ENCODE results near the gene FRMD8. TPM values are rescaled to one million over a fixed set of nuclear protein-coding genes. Genes with fewer than 3 reads are reported as not detected.
"Not testable (repeated sequence)": the region's sequence is repeated elsewhere in the genome, so short reads cannot be mapped to it uniquely, and the experiment has no call there.

The FRMD8 gene
- polyA plus RNA-seq, 6 donors from 2014 or later: 45.3 to 64.6 (median 53.8) TPM

DNA sequence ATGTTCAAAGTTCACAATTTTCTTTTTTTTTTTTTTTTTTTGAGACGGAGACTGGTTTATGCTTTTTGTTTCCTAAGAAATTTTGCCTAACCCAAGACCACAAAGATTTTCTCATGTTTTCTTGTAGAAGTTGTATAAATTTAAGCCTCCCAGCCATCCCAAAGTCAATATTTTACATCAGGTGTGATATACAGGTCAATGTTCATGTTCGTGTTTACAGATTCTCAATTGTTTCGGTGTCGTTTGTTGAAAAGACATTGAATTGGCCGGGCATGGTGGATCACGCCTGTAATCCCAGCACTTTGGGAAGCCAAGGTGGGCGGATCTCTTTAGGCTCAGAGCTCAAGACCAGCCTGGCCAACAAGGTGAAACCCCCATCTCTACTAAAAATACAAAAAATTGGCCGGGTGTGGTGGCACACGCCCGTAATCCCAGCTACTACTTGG lies 15.4 kb downstream of the FRMD8 start:
- no peak for DNase-seq
- Mint-ChIP-seq H3K27me3 (no peaks in the 10 kb centered on the region), H3K4me1 (peaks cover 31 to 34% (median 34%) of the 10 kb centered on the region in 3 donors), H3K36me3 (peaks cover 0 to 16% of the 10 kb centered on the region in 2 donors), H3K4me3 (no peak overlapping the region), H3K9me3 (no peaks in the 10 kb centered on the region), H3K27ac (peak overlapping the region; percentile 28 to 96 (median 84))
- ATAC-seq (ENCODE audit: low read depth in 2 of 2): no peak

DNA sequence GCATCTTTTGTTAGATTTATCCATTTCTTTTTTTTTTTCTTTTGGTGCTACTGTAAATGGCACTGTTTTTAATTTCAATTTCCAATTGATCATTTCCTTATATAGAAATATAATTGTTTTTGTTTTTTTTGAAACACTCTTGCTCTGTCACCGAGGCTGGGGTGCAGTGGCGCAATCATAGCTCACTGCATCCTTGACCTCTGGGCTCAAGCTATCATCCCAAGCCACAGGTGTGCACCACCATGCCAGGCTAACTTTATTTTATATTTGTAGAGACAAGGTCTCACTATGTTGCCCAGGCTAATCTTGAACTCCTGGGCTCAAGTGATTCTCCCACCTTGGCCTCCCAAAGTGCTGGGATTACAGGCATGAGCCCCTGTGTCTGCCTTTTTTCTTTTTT lies 16.4 kb downstream of the FRMD8 start:
- DNase-seq (no peak), ATAC-seq (ENCODE audit: low read depth in 2 of 2) (no peak)
- peaks cover 0 to 7% of the 10 kb centered on the region in 2 donors for H3K36me3 Mint-ChIP-seq
- peak overlapping the region in 3 of 8 donors; percentile 47 to 84 (median 65) for H3K4me3 Mint-ChIP-seq
- H3K9me3 Mint-ChIP-seq: no peaks in the 10 kb centered on the region
- H3K27me3 Mint-ChIP-seq: no peaks in the 10 kb centered on the region
- H3K4me1 Mint-ChIP-seq: peaks cover 28 to 39% (median 28%) of the 10 kb centered on the region in 3 donors
- H3K27ac Mint-ChIP-seq: peak overlapping the region; percentile 91 to 99 (median 96)

DNA sequence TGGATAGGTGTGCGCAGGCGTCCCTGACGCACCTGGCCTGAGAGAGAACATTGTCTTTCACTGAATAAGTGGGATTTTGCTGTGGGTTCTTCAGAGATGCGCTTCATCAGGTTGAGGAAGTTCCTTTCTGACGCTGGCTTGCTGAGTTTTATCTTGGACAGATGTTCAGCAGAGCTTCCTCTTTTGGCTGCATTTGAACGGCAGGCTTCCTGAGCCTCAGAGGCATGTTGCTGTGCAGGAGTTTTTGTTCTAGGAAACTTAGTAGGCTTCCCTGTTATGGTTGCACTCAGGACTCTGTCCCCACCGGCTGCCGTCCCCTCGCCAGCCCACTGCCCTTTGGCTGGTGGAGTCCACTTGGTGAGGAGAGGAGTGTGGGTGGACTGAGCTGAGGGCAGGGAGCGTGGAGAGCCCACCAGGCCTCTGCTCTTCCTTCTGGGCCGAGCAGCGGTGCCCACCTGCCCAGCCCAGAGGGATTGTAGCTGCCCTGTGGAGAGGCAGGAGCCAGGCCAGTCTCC lies 17.2 kb downstream of the FRMD8 start:
- Mint-ChIP-seq H3K36me3 (peaks cover 0 to under 1% of the 10 kb centered on the region in 2 donors), H3K4me1 (peaks cover 23 to 48% (median 23%) of the 10 kb centered on the region in 3 donors), H3K9me3 (no peaks in the 10 kb centered on the region), H3K27me3 (no peaks in the 10 kb centered on the region), H3K27ac (peak overlapping the region; percentile 91 to 99 (median 96)), H3K4me3 (peak overlapping the region; percentile 12 to 87 (median 74))
- ATAC-seq (ENCODE audit: low read depth in 2 of 2) (peak; percentile 78 to 81), DNase-seq (peak; percentile 82)

DNA sequence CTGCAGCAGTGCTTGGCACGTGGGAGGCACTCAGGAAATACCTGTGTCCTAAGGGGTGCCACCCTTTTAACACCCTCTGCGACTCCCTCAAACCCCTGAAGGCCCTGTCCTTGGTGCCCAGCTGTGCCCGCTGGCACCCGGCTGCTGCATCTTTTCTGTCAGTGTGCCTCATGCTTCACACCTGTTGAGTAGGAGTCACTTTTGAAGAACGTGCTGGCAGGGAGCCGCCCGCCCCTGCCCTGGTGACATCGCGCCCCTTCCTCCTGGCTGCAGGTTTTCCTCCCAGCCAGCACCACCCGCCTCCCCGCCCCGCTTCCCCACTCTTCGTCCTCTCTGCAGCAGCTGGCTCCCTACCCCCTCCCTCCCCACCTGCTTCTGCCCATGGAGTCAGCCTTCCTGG lies 17.8 kb downstream of the FRMD8 start:
- no peak for DNase-seq
- H3K36me3 Mint-ChIP-seq: no peaks in the 10 kb centered on the region
- peak overlapping the region in 6 of 8 donors; percentile 47 to 87 (median 72) for H3K4me3 Mint-ChIP-seq
- H3K27ac Mint-ChIP-seq: peak overlapping the region; percentile 89 to 99 (median 96)
- no peaks in the 10 kb centered on the region for H3K9me3 Mint-ChIP-seq
- ATAC-seq (ENCODE audit: low read depth in 2 of 2): no peak
- no peaks in the 10 kb centered on the region for H3K27me3 Mint-ChIP-seq
- peaks cover 22 to 53% (median 23%) of the 10 kb centered on the region in 3 donors for H3K4me1 Mint-ChIP-seq

DNA sequence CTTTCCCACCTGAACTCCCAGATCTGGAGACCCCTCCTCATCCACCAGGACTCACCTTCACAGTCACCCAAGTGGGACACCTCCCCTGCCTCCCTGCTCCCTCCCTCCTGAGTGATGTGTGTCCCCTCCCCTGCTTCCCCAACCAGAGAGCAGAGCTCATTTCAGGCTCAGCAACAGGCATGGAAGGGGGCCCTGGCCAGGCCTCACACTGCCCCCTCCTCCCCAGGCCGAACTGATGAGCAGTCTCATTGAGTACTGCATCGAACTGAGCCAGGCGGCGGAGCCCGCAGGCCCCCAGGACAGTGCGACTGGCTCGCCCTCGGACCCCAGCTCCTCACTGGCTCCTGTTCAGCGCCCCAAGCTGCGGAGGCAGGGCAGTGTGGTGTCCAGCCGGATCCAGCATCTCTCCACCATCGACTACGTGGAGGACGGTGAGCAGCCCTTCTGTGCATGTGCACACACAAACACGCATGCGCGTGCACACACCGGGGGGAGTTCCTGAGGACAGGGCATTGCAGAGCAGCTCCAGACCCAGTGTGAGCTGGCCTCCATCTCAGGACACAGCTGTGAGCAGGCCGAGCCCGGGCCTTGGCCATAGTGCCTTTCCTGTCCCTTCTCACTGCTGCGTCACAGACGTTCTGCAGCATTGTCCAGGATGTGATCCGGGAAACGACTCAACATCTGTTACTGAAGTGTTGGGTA lies 18.4 kb downstream of the FRMD8 start:
- peak overlapping the region; percentile 44 to 99 (median 93) for H3K27ac Mint-ChIP-seq

DNA sequence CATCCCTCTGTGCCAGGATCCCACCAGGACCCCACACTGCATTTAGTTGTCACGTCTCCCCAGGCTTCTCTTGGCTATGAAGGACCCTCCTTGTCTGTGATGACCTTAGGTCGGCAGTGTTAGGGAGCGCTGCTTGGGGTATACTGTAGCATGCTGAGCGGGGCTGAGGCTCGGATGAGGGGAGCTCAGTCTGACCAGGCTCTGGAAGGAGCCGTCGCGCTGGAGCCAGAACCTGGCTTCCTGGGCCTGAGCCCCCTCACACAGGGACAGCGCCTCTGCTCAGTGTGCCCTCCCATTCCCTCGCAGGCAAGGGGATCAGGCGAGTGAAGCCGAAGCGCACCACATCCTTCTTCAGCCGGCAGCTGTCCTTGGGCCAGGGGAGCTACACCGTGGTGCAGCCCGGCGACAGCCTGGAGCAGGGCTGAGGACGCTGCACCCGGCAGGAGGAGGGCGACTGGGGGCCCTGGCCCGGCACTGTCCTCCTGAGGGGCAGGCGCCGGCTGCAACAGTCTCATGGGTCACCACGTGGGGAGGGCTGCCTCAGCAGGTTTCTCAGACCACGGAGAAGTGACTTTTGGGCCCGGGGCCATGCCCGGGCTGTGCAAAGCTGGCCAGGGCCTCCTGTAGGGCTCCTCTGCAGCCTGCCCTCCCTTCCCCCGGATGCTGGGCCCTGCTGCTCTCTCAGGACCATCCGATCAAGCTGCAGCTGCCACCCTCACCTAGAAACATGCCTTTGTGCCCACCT lies 24.7 kb downstream of the FRMD8 start:
- ATAC-seq (ENCODE audit: low read depth in 2 of 2): no peak
- H3K27ac Mint-ChIP-seq: no peak overlapping the region
- peaks cover 7 to 33% (median 10%) of the 10 kb centered on the region in 3 donors for H3K4me1 Mint-ChIP-seq
- H3K9me3 Mint-ChIP-seq: no peaks in the 10 kb centered on the region
- no peak overlapping the region for H3K4me3 Mint-ChIP-seq
- H3K36me3 Mint-ChIP-seq: no peaks in the 10 kb centered on the region
- no peak for DNase-seq
- no peaks in the 10 kb centered on the region for H3K27me3 Mint-ChIP-seq

More for the DNA sequence above, 18.4 kb downstream of the FRMD8 start:
- H3K9me3 Mint-ChIP-seq: no peaks in the 10 kb centered on the region
- H3K36me3 Mint-ChIP-seq: no peaks in the 10 kb centered on the region
- peaks cover 22 to 58% (median 23%) of the 10 kb centered on the region in 3 donors for H3K4me1 Mint-ChIP-seq
- H3K27me3 Mint-ChIP-seq: no peaks in the 10 kb centered on the region
- peak overlapping the region in 6 of 8 donors; percentile 8 to 78 (median 53) for H3K4me3 Mint-ChIP-seq
- no peak for ATAC-seq (ENCODE audit: low read depth in 2 of 2)
- DNase-seq: no peak

DNA sequence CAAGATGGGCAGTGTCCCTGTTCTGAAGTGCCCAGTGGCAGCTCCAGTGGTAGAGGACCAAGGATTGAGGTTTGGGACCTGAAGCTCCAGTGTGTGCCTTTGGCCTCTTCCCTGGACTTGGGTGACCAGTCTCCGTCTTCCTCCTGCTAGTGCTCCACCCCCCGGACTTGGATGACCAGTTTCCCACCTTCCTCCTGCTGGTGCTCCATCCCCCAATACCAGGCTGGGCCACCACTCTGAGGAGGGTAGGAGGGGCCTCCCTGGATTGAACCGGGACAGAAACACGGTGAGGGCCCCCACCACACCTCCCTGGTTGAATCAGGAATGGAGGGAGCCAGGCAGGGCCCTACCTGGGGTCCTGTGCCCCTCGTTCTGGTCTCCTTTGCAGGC lies 25.2 kb downstream of the FRMD8 start:
- H3K27ac Mint-ChIP-seq: no peak overlapping the region
- H3K27me3 Mint-ChIP-seq: no peaks in the 10 kb centered on the region
- no peak overlapping the region for H3K4me3 Mint-ChIP-seq

DNA sequence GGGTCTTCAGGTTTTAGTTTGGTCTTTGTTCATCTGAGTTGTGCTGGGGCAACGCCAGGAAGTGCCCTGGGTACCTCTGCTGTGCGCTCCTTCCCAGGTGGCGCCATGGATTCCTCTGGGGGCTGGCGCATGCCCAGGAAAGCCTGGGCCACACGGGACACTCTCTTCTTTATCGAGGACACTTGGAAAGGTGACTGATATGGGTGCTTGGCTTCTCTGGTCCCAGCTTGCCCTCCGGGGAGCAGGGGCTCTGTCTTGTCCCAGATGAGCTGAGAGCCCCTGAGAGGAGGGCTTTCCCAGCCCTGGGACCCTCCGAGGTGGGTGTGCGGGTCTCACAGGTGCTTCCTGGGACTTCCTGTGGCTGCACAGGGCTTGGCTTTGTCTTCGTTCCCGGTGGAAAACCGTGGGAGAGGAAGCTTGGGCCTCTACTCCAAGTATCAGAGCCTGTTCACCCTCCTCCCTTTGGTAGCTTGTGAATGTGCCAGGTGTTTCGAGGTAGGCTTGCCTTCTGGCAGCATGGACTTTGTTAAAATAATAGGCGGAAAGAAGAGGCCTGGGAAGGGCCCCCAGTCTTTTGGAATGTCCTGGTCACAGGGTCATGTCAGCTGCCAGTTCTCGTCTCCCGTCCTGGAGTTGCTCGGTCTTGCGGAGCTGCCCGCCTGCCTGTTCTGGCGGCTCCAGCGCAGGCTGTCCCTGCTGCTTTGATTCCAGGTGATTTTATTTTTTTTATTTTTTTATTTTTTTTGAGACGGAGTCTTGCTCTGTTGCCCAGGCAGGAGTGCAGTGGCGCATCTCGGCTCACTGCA lies 26.0 kb downstream of the FRMD8 start:
- Mint-ChIP-seq H3K4me3 (no peak overlapping the region), H3K4me1 (peaks cover 18 to 44% (median 20%) of the 10 kb centered on the region in 3 donors), H3K27ac (no peak overlapping the region), H3K27me3 (no peaks in the 10 kb centered on the region), H3K9me3 (no peaks in the 10 kb centered on the region), H3K36me3 (no peaks in the 10 kb centered on the region)
- no peak for DNase-seq
- ATAC-seq (ENCODE audit: low read depth in 2 of 2): no peak

More for the DNA sequence above, 25.2 kb downstream of the FRMD8 start:
- ATAC-seq (ENCODE audit: low read depth in 2 of 2) (no peak), DNase-seq (no peak)
- no peaks in the 10 kb centered on the region for H3K36me3 Mint-ChIP-seq
- H3K9me3 Mint-ChIP-seq: no peaks in the 10 kb centered on the region
- peaks cover 10 to 39% (median 12%) of the 10 kb centered on the region in 3 donors for H3K4me1 Mint-ChIP-seq

DNA sequence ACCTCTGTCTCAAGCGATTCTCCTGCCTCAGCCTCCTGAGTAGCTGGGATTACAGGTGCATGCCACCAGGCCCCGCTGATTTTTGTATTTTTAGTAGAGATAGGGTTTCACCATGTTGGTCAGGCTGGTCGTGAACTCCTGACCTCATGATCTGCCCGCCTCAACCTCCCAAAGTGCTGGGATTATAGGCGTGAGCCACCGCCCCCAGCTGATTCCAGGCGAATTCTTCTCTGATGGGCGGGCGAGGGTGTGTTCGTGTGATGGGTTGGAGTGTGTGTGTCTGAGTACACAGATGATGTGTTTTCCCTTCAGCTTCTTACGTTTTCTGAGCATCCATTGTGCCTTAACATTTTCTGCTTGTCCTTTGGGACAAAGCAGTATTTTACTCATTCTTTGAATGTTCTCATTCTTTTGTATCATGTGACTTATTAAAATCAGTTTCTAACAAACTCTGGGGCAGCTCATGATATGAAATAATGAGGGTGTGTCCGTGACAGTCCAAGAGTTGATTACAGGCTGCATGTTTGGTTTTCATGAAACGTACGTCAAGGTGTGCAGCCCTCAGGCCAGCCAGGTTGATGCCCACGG lies 26.7 kb downstream of the FRMD8 start:
- not testable (repeated sequence) for DNase-seq; H3K27ac Mint-ChIP-seq; ATAC-seq (ENCODE audit: low read depth in 2 of 2); H3K27me3 Mint-ChIP-seq; H3K9me3 Mint-ChIP-seq; H3K36me3 Mint-ChIP-seq; H3K4me3 Mint-ChIP-seq
- H3K4me1 Mint-ChIP-seq: peaks cover 24 to 44% (median 27%) of the 10 kb centered on the region in 3 donors

DNA sequence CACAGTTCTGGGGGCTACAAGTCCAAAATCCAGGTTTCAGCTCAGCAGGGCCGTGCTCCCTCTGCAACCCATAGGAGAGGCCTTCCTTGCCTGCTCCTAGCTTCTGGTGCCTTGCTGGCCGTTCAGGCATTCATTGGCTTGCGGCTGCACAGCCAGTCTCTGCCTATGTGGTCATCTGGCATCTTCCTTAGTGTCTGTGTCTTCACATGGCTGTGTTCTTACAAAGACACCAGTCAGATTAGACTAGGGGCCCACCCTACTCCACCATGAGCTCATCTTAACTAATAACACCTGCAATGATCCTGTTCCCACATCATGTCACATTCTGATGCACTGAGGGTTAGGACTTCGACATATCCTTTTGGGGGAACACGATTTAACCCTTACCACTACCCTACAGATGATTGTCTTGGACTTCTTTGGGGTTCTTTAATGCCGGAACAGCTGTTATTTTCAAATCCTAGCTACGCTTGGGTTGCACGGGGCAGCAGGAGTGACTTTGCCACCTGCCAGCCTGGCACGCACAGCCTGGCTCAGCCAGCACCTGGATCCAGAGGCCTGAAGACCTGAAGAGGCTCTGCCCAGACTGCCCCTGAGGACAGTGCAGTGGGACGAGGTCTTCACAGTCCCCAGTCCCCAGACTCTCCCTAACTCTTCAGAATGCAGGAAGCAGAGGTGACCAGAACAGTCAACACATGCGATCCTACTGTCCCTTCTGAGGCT lies 28.5 kb downstream of the FRMD8 start:
- no peaks in the 10 kb centered on the region for H3K36me3 Mint-ChIP-seq
- H3K4me1 Mint-ChIP-seq: peaks cover 36 to 47% (median 45%) of the 10 kb centered on the region in 3 donors
- DNase-seq (no peak), ATAC-seq (ENCODE audit: low read depth in 2 of 2) (no peak)
- H3K9me3 Mint-ChIP-seq: no peaks in the 10 kb centered on the region
- no peaks in the 10 kb centered on the region for H3K27me3 Mint-ChIP-seq
- peak overlapping the region in 3 of 6 donors; percentile 51 to 67 (median 52) for H3K27ac Mint-ChIP-seq
- H3K4me3 Mint-ChIP-seq: peak overlapping the region in 4 of 8 donors; percentile 21 to 92 (median 62)

DNA sequence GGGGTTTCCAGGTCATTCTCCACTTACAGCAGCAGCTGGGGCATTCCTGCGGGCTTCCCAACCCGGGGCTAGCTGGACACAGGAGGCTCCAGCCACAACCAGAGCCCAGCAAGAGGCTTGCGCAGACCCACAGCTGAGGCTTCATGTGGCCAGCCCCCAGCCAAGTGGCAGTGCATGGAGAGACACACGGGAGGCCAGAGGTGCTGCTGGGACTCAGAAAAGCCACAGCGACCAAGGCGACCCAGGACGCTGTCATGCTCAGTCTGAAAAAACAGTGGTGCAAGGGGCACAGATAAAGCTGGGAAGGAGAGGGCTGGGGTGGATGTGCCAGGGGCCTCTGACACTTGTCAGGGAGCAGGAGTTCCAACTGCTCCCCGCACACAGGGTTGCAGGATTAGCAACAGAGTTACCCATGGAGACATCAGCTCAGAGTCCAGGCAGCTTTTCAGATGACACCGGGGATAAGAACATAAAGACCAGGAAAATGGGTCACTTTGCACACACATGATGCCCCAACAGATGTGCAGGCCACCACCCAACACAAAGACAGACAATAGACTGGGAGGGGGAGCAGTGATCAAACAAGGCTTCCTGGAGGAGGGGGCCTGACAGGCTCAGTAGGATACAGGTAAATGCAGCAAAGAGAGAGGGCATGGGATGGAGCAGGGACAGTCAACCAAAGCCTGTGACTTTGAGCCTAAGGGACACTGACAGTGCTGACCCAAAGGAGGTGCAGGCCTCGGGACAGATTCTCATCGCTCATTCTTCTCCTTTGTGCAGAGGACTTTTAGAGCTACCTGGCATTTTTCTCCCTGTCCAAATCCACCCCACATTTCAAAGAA lies 29.3 kb downstream of the FRMD8 start:
- Mint-ChIP-seq H3K4me1 (peaks cover 42 to 55% (median 53%) of the 10 kb centered on the region in 3 donors), H3K9me3 (no peaks in the 10 kb centered on the region), H3K36me3 (no peaks in the 10 kb centered on the region), H3K27me3 (no peaks in the 10 kb centered on the region), H3K4me3 (peak overlapping the region; percentile 87 to 97 (median 93)), H3K27ac (peak overlapping the region in 5 of 6 donors; percentile 36 to 100 (median 80))
- DNase-seq (no peak), ATAC-seq (ENCODE audit: low read depth in 2 of 2) (no peak)
